Hepatic stellate cell (primary cell): ENCODE data around the gene SDK1.
"Not testable (repeated sequence)": the region's sequence is repeated elsewhere in the genome, so short reads cannot be mapped to it uniquely, and the experiment has no call there.

Experiments
- DNase-seq: peaks from one replicate; pipeline ENCODE4 v3.0.0; 2011; ENCODE audit warnings: low spot score

SDK1 gene

GRCh38 chr7:3955751-3956696 is 655.0 kb downstream of the SDK1 start:
- no peak for DNase-seq

GRCh38 chr7:3956949-3957348 is 655.9 kb downstream of the SDK1 start:
- no peak for DNase-seq

GRCh38 chr7:3957472-3958108 is 656.5 kb downstream of the SDK1 start:
- DNase-seq: no peak

DNA sequence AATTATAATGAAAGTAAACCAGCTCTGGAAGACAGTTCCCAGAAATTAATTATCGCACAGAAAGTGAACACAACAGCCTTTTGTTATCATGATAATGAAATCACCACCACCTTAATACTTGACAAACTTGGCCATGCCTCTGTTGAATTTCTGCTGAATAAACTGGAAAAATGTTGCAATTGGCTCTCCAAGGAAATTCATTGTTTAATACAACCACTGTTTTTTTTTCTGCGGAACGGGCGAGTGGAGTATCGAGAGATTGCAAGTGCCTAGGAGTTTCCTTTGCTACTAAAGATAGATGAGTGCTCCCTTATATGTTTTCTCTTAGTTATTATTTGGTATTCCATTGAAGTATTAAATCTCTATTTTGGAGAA is 657.0 kb downstream of the SDK1 start:
- no peak for DNase-seq

DNA sequence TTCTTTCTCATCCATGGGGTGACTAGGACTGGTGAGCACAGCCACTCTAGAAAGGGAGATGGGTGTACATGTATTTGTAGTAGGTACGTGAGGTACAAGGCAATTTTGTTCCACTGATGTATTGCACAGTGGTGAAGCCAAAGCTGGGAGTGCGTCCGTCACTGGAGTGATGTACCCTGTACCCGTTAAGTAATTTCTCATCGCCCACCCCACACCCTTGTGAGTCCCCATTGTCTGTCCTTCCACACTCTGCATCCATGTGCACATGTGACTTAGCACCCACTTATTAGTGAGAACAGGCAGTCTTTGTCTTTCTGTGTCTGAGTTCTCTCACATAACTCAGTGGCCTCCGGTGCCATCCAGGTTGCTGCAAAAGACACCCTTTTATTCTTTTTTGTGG is 658.3 kb downstream of the SDK1 start:
- DNase-seq: no peak

GRCh38 chr7:3960050-3960763 is 659.2 kb downstream of the SDK1 start:
- DNase-seq: no peak

- DNase-seq: no peak
Observed at GRCh38 chr7:3960942-3961341, 659.9 kb downstream of the SDK1 start.

DNA sequence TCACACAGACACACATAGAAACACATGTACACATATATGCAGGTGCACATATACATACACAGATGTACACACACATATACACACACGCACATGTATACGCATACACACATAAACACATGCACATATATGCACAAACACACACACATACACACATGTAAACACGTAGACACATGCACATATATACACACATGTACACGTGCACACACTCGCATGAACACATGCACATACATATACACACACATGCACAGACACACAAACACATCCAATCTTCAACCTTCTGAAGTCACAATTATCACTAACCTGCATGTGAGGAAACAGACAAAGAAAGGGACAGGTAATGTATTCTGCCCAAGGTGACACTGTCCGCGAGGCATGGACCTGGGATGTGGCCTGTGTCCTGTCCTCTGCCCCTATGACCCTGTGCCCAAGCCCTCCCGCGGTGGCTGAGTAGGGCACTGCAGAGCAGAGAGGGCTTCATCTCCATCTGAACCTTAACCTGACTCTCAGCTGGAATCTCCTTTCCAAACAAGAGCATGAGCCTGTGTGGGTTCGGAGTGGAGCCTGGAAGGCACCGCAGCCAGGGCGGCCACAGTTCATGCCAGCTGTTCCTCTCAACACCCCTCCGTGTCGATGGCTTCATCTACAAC is 660.9 kb downstream of the SDK1 start:
- DNase-seq: no peak

DNA sequence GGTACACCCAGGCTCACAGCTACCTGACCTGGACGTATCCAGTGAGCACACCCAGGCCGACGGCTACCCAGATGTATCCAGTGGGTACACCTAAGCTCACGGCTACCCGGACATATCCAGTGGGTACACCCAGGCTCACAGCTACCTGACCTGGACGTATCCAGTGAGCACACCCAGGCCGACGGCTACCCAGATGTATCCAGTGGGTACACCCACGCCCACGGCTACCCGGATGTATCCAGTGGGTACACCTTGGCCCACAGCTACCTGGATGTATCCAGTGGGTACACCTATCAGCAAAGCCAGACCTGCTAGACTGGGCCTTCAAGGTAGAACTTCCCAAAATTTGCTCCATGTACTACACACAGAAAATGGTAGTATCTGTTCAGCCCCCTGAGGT is 662.7 kb downstream of the SDK1 start:
- not testable (repeated sequence) for DNase-seq

DNA sequence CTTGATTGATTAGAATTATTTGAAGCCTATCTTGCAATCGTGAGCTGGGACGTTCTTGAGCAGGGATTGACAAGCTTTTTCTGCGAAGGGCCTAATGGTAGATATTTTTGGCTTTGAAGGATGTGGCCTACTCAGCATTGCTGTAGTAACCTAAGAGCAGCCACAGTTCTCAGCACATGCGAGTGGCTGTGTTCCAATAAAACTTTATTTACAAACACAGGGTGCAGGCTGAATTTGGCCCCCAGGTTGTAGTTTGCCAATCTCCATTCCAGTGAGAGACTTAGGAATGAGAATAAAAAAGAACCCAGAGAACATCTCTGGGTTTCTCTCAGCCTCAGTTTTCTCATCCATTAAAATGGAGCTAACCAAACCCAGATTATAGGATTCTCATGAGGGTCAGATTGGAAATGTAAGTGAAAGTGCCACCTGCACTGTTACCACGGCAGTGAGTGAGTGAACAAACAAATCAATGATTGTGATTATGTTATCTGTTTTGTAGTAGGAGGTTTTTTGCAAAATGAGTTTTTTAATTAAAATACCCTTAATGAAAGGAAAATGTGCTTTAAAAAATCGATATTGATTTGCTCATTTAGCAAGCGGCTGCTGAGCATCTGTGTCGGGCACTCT is 664.0 kb downstream of the SDK1 start:
- no peak for DNase-seq

GRCh38 chr7:3965794-3966395 is 664.8 kb downstream of the SDK1 start:
- no peak for DNase-seq

DNA sequence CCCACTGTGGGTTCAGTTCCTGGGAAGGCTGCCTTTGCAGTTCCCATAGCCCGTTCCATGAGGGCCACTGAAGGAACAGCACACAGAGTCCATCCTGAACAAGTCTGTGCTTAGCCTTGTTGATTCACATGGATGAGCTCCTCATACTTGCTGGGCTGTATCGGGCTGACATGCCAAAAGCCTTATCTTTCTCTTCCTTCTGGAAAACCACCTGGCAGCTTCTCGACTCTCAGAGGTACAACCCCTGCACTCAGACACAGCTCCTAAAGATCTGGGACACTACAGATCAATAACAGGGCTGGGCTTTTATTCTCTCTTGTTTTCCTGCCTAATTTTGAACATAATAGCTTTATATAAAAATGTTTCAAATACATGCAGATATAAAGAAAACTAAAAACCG is 667.2 kb downstream of the SDK1 start:
- no peak for DNase-seq

- no peak for DNase-seq
Observed at GRCh38 chr7:3969286-3969685, 668.2 kb downstream of the SDK1 start.

- no peak for DNase-seq
Observed at GRCh38 chr7:3971323-3971722, 670.3 kb downstream of the SDK1 start.

- no peak for DNase-seq
Observed at GRCh38 chr7:3973264-3973663, 672.2 kb downstream of the SDK1 start.

- no peak for DNase-seq
Observed at GRCh38 chr7:3974329-3974728, 673.3 kb downstream of the SDK1 start.

DNA sequence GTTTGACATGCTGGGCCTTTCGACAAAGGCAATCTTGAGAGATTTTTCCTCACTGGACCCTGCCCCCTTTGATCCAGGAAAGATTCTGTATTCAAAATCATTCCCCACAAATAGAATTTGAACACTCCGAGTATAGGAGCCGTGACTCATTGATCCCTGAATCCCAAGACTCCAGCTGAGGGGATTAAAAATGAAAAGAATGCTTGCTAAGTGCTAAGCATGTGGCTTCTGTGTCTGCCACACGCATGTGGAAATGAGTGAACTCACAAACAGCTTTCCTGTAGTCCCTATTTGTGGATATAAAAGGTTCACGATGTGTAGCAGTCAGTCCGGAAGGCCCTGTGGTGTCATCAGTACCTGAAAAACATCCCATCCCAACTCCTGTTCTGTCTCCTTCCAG is 674.3 kb downstream of the SDK1 start:
- DNase-seq: no peak

GRCh38 chr7:3977391-3977790 is 676.3 kb downstream of the SDK1 start:
- DNase-seq: no peak

DNA sequence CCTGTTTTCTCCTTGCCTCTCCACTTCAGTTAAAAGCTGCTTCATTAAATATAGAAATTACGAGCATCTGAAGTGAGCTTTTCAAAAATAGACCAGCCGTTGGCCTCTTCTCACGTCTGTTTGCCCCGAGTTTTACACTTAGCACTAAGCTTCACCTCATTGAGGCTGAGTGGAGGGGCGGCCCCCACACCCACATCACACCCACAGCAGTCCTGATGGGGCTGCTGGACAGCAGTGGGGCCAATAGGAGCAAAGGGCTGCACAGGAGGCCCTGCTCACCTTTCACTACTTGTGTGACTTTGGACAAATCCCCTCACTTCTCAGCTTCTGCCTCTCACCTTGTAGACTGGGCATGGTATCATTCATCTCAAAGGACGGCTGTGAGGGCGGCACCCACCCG is 677.8 kb downstream of the SDK1 start:
- no peak for DNase-seq

DNA sequence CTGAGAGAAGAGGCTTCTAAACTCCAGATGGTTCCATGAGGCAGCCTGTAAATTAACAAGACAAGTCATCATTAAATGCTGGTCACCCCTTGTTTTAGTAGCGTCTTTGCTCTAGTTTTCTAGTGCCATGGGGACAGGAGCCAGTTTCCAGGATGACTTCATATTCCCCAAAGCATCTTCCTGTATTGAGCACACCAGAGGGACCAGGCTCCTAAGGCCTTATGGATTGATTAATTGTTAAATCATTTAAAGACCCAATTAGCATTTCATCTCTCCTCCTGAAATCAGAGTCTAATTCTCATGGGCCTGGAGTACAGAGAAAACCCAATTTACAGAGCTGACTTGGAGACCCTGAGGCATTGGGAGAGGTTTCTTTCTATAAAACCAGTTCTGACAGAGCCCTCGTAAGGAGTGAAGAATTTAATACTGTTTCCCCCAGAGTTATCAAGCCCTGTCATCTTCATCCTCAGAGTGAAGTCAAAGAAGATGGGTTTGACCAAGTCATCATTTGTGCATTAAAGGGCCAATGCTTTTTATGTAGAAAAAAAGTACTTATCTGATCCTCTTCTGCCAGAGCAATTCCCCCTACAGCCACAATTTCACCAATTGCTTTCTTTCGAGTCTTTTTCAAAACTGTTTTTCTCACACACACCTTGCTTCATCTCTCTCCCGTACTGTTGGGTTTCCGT is 678.7 kb downstream of the SDK1 start:
- no peak for DNase-seq

- no peak for DNase-seq
Observed at GRCh38 chr7:3980300-3980643, 679.2 kb downstream of the SDK1 start.
